ENCODE data around the gene BRSK1. TPM values are rescaled to one million over a fixed set of nuclear protein-coding genes. Genes with fewer than 3 reads are reported as not detected.

The BRSK1 gene
- 18.0 and 23.9 TPM in 2 replicates for total RNA-seq
- long read RNA-seq, result 0 reads

- no peak for TF ChIP-seq CTCF (IDR thresholded peaks at IDR 0.05)
- Mint-ChIP-seq H3K27me3 (ENCODE audit: unreplicated experiment) (no peaks in the 10 kb centered on the region), H3K27ac (ENCODE audit: unreplicated experiment) (peak within 1 kb of the TSS; percentile 77), H3K36me3 (ENCODE audit: unreplicated experiment) (no peaks in the 10 kb centered on the region), H3K4me3 (ENCODE audit: unreplicated experiment) (peak within 1 kb of the TSS; percentile 75), H3K9me3 (ENCODE audit: unreplicated experiment) (no peaks in the 10 kb centered on the region), H3K4me1 (ENCODE audit: unreplicated experiment) (peaks cover 25% of the 10 kb centered on the region)
- no peak for DNase-seq (ENCODE audit: extremely low spot score, unreplicated experiment)
These were observed at the start of gene BRSK1 for GRCh38 chr19:55283548-55284377. Gene BRSK1 (plus strand): TSS chr19:55283997. CDS start chr19:55284443, 446 bp downstream.

- Mint-ChIP-seq H3K27ac (ENCODE audit: unreplicated experiment) (no peak overlapping the region), H3K27me3 (ENCODE audit: unreplicated experiment) (no peaks in the 10 kb centered on the region), H3K9me3 (ENCODE audit: unreplicated experiment) (no peaks in the 10 kb centered on the region), H3K4me3 (ENCODE audit: unreplicated experiment) (no peak overlapping the region), H3K36me3 (ENCODE audit: unreplicated experiment) (peaks cover 51% of the 10 kb centered on the region), H3K4me1 (ENCODE audit: unreplicated experiment) (no peaks in the 10 kb centered on the region)
- no peak for TF ChIP-seq CTCF (IDR thresholded peaks at IDR 0.05)
- no peak for DNase-seq (ENCODE audit: extremely low spot score, unreplicated experiment)
These were observed 45.8 kb upstream of the BRSK1 start for GRCh38 chr19:55238030-55238429.

GRCh38 chr19:55239004-55239403, 44.8 kb upstream of the BRSK1 start:
- Mint-ChIP-seq H3K4me3 (ENCODE audit: unreplicated experiment) (no peak overlapping the region), H3K4me1 (ENCODE audit: unreplicated experiment) (no peaks in the 10 kb centered on the region), H3K36me3 (ENCODE audit: unreplicated experiment) (peaks cover 51% of the 10 kb centered on the region), H3K27me3 (ENCODE audit: unreplicated experiment) (no peaks in the 10 kb centered on the region), H3K27ac (ENCODE audit: unreplicated experiment) (no peak overlapping the region), H3K9me3 (ENCODE audit: unreplicated experiment) (no peaks in the 10 kb centered on the region)
- DNase-seq (ENCODE audit: extremely low spot score, unreplicated experiment), result no peak
- TF ChIP-seq CTCF (IDR thresholded peaks at IDR 0.05), result no peak

- Mint-ChIP-seq H3K4me1 (ENCODE audit: unreplicated experiment) (no peaks in the 10 kb centered on the region), H3K36me3 (ENCODE audit: unreplicated experiment) (peaks cover 49% of the 10 kb centered on the region), H3K4me3 (ENCODE audit: unreplicated experiment) (no peak overlapping the region), H3K27me3 (ENCODE audit: unreplicated experiment) (no peaks in the 10 kb centered on the region), H3K9me3 (ENCODE audit: unreplicated experiment) (no peaks in the 10 kb centered on the region), H3K27ac (ENCODE audit: unreplicated experiment) (no peak overlapping the region)
- no peak for DNase-seq (ENCODE audit: extremely low spot score, unreplicated experiment)
- TF ChIP-seq CTCF (IDR thresholded peaks at IDR 0.05), result no peak
These were observed 43.1 kb upstream of the BRSK1 start for GRCh38 chr19:55240713-55241020.

- Mint-ChIP-seq H3K36me3 (ENCODE audit: unreplicated experiment) (peaks cover 44% of the 10 kb centered on the region), H3K9me3 (ENCODE audit: unreplicated experiment) (no peaks in the 10 kb centered on the region), H3K4me3 (ENCODE audit: unreplicated experiment) (no peak overlapping the region), H3K4me1 (ENCODE audit: unreplicated experiment) (no peaks in the 10 kb centered on the region), H3K27ac (ENCODE audit: unreplicated experiment) (no peak overlapping the region), H3K27me3 (ENCODE audit: unreplicated experiment) (no peaks in the 10 kb centered on the region)
- no peak for TF ChIP-seq CTCF (IDR thresholded peaks at IDR 0.05)
- no peak for DNase-seq (ENCODE audit: extremely low spot score, unreplicated experiment)
These were observed 42.5 kb upstream of the BRSK1 start for GRCh38 chr19:55241143-55241934.
